Hepatocyte (in vitro differentiated cells): ENCODE data around the gene ZNF438. TPM values are rescaled to one million over a fixed set of nuclear protein-coding genes. Genes with fewer than 3 reads are reported as not detected.

Experiments
- DNase-seq: peaks from one replicate; pipeline ENCODE4 v3.0.0-alpha.2; 2016; ENCODE audit warnings: low spot score
- H2AFZ ChIP-seq: fragments of 200-600 bp; sonication (generic); 2 replicates; pipeline ENCODE4 v1.6.0; 2016; ENCODE audit warnings: antibody characterized with exemption, mild to moderate bottlenecking
- H3K27ac ChIP-seq: fragments of 200-600 bp; sonication (generic); 2 replicates; pipeline ENCODE4 v1.5.1; 2016; ENCODE audit warnings: mild to moderate bottlenecking
- H3K27me3 ChIP-seq: fragments of 200-600 bp; sonication (generic); 2 replicates; pipeline ENCODE4 v1.6.1; 2016
- H3K36me3 ChIP-seq: fragments of 200-600 bp; sonication (generic); replicated peaks from 2 replicates; pipeline ENCODE4 v1.5.1; 2016; ENCODE audit warnings: low read depth; ENCODE audit not compliant: insufficient read depth
- H3K4me1 ChIP-seq: fragments of 200-600 bp; sonication (generic); 2 replicates; pipeline ENCODE4 v1.5.1; 2016; ENCODE audit warnings: mild to moderate bottlenecking, moderate library complexity; ENCODE audit not compliant: insufficient read depth
- H3K4me2 ChIP-seq: fragments of 200-600 bp; sonication (generic); 2 replicates; pipeline ENCODE4 v1.6.0; 2016
- H3K4me3 ChIP-seq: fragments of 200-600 bp; sonication (generic); 2 replicates; pipeline ENCODE4 v1.5.1; 2016; ENCODE audit warnings: mild to moderate bottlenecking
- H3K79me2 ChIP-seq: fragments of 200-600 bp; sonication (generic); 2 replicates; pipeline ENCODE4 v1.6.0; 2017; ENCODE audit warnings: mild to moderate bottlenecking
- H3K9me2 ChIP-seq: fragments of 200-600 bp; sonication (generic); replicated peaks from 2 replicates; pipeline ENCODE4 v1.6.0; 2017; ENCODE audit warnings: mild to moderate bottlenecking; ENCODE audit not compliant: insufficient read depth
- H3K9me3 ChIP-seq: fragments of 200-600 bp; sonication (generic); 2 replicates; pipeline ENCODE4 v1.5.1; 2016; ENCODE audit warnings: low read depth, mild to moderate bottlenecking
- H4K20me1 ChIP-seq: fragments of 200-600 bp; sonication (generic); 2 replicates; pipeline ENCODE4 v1.6.0; 2016; ENCODE audit warnings: mild to moderate bottlenecking; ENCODE audit not compliant: insufficient read depth, poor library complexity, severe bottlenecking
- EZH2 ChIP-seq: fragments of 200-600 bp; sonication (generic); IDR thresholded peaks from 2 replicates; pipeline ENCODE4 v1.6.1; 2016; ENCODE audit warnings: antibody characterized with exemption, mild to moderate bottlenecking, borderline replicate concordance
- EZH2phosphoT487 ChIP-seq: fragments of 200-600 bp; sonication (generic); IDR thresholded peaks from one replicate; pipeline ENCODE4 v1.6.1; 2018; ENCODE audit warnings: antibody characterized with exemption, mild to moderate bottlenecking, low read depth, moderate library complexity; ENCODE audit not compliant: unreplicated experiment, severe bottlenecking
- WGBS: methylation state at CpG from one replicate; pipeline ENCODE4 v1.1.6; 2016; ENCODE audit warnings: low lambda C conversion rate; ENCODE audit errors: missing lambda C conversion rate; 5-methylcytosine and 5-hydroxymethylcytosine counted together
- polyA plus RNA-seq: library from polyadenylated mRNA; unstranded; fragments of >200 nt; fragmentation: Nextera tagmentation; extraction: Ambion mirVana; gene quantifications from 2 replicates; pipeline ENCODE4 v1.2.1, GENCODE V29; 2016
- total RNA-seq: library from RNA; depleted of rRNA; stranded (reverse); fragments of >200 nt; gene quantifications from 2 replicates; pipeline ENCODE4 v1.2.3, GENCODE V29; 2014
- TF ChIP-seq, protein P1 (sequence below): fragments of 200-600 bp; sonication (generic); IDR thresholded peaks from 2 replicates; pipeline ENCODE4 v1.5.1; 2016; ENCODE audit warnings: antibody characterized with exemption, mild to moderate bottlenecking; ENCODE audit not compliant: poor library complexity

Gene ZNF438
- total and polyA plus RNA-seq, 2 experiments from 2014 or later, result 2.3 to 5.0 TPM

DNA sequence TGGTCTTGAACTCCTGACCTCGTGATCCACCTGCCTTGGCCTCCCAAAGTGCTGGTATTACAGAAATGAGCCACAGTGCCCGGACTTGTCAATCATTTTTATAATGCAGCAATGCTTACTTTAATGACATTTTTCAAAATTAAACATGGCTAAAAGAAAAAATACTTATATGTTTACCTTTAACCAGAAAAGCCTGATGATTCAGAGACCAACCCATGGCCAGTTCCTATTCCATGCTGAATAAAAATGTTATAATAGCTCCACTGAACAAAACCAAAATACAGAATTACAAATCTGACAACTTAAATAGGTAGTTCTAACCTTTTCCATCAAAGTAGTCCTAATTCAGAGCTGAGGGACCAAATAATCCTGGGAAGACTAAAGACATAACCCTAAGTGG lies 21.6 kb downstream of the ZNF438 start:
- no peaks in the 10 kb centered on the region for H3K9me3 ChIP-seq
- no peaks in the 10 kb centered on the region for H4K20me1 ChIP-seq
- H3K9me2 ChIP-seq, result no peaks in the 10 kb centered on the region
- no peaks in the 10 kb centered on the region for H3K36me3 ChIP-seq
- H3K79me2 ChIP-seq, result no peaks in the 10 kb centered on the region
- peaks cover 5% of the 10 kb centered on the region for H3K4me1 ChIP-seq
- H2AFZ ChIP-seq, result no peak overlapping the region
- no peak overlapping the region for H3K27ac ChIP-seq
- TF ChIP-seq EZH2 (no peak), EZH2phosphoT487 (no peak)
- TF ChIP-seq, protein P1, sequence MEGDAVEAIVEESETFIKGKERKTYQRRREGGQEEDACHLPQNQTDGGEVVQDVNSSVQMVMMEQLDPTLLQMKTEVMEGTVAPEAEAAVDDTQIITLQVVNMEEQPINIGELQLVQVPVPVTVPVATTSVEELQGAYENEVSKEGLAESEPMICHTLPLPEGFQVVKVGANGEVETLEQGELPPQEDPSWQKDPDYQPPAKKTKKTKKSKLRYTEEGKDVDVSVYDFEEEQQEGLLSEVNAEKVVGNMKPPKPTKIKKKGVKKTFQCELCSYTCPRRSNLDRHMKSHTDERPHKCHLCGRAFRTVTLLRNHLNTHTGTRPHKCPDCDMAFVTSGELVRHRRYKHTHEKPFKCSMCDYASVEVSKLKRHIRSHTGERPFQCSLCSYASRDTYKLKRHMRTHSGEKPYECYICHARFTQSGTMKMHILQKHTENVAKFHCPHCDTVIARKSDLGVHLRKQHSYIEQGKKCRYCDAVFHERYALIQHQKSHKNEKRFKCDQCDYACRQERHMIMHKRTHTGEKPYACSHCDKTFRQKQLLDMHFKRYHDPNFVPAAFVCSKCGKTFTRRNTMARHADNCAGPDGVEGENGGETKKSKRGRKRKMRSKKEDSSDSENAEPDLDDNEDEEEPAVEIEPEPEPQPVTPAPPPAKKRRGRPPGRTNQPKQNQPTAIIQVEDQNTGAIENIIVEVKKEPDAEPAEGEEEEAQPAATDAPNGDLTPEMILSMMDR, result no peak
- 93% methylated on average over 2 of the region's 2 CpGs for WGBS
- no peak overlapping the region for H3K4me3 ChIP-seq
- no peak overlapping the region for H3K4me2 ChIP-seq
- no peak for DNase-seq
- H3K27me3 ChIP-seq, result no peaks in the 10 kb centered on the region

- Histone ChIP-seq H3K4me1 (no peaks in the 10 kb centered on the region), H3K9me2 (no peaks in the 10 kb centered on the region), H3K4me2 (no peak overlapping the region), H3K9me3 (no peaks in the 10 kb centered on the region), H3K36me3 (no peaks in the 10 kb centered on the region), H2AFZ (no peak overlapping the region), H3K27me3 (no peaks in the 10 kb centered on the region), H4K20me1 (no peaks in the 10 kb centered on the region), H3K79me2 (no peaks in the 10 kb centered on the region), H3K4me3 (no peak overlapping the region), H3K27ac (no peak overlapping the region)
- no peak for DNase-seq
- 89% methylated on average over 1 of the region's 1 CpG for WGBS
- TF ChIP-seq EZH2phosphoT487, result no peak
- no peak for TF ChIP-seq EZH2
- TF ChIP-seq, protein P1, result no peak
Observed at GRCh38 chr10:31005895-31006294, 25.8 kb downstream of the ZNF438 start.

DNA sequence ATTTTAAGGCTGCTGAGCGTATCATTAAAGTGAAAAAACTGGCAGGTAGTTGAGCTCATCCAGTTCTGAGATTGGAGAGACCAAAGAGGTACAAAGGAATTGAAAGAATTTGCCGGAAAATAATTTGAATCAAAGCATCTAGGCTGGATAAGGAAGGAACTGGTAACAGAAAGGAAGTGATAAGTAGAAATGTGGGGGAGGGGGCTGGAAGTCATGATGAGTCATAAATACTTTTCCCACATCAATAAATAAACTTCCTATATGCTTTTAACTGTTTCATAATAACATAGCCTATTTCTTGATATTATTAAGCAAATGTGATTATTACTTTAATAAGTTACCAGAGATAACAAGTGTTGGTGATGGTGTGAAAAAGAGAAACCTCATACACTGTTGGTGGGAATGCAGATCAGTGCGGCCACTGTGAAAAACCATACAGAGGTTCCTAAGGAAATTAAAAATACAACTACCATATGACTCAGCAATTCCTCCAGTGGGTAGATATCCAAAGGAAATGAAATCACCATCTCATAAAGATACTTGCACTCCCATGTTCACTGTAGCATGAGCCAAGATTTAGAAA lies 27.0 kb downstream of the ZNF438 start:
- Histone ChIP-seq H2AFZ (no peak overlapping the region), H3K4me2 (no peak overlapping the region)

More for the DNA sequence above, 27.0 kb downstream of the ZNF438 start:
- Histone ChIP-seq H3K4me1 (peaks cover 8% of the 10 kb centered on the region), H3K36me3 (no peaks in the 10 kb centered on the region), H3K4me3 (no peak overlapping the region), H3K9me3 (no peaks in the 10 kb centered on the region), H3K79me2 (no peaks in the 10 kb centered on the region), H3K27me3 (no peaks in the 10 kb centered on the region), H4K20me1 (no peaks in the 10 kb centered on the region), H3K9me2 (no peaks in the 10 kb centered on the region), H3K27ac (no peak overlapping the region)
- 88% methylated on average over 3 of the region's 3 CpGs for WGBS
- TF ChIP-seq, protein P1, result no peak
- TF ChIP-seq EZH2 (no peak), EZH2phosphoT487 (no peak)
- DNase-seq, result no peak
